Stimulated activated memory B cell treated with anti-CD40 and anti-IgM and Interleukin-4, amounts not matched to agents 10 μg/mL and 1 μg/mL and 100 μg/mL, for 72 hours (primary cell): ENCODE measurements around the gene SNORC.

Source experiments
- ATAC-seq: fragments of 150-1000 bp; cut with Tn5 transposase; 2 replicates; pipeline ENCODE4 v1.10.0; 2021
- H3K27ac Mint-ChIP-seq: one replicate; pipeline ENCODE4 v1.8.0; 2022; ENCODE audit warnings: mild to moderate bottlenecking, mixed read lengths
- H3K27me3 Mint-ChIP-seq: one replicate; pipeline ENCODE4 v1.8.0; 2022; ENCODE audit warnings: mixed read lengths
- H3K36me3 Mint-ChIP-seq: one replicate; pipeline ENCODE4 v1.8.0; 2022; ENCODE audit warnings: mixed read lengths
- H3K4me1 Mint-ChIP-seq: one replicate; pipeline ENCODE4 v1.8.0; 2022; ENCODE audit warnings: mixed read lengths
- H3K4me3 Mint-ChIP-seq: one replicate; pipeline ENCODE4 v1.8.0; 2022; ENCODE audit warnings: mild to moderate bottlenecking, moderate library complexity, mixed read lengths
- H3K9me3 Mint-ChIP-seq: one replicate; pipeline ENCODE4 v1.8.0; 2022; ENCODE audit warnings: mixed read lengths

Gene SNORC

DNA sequence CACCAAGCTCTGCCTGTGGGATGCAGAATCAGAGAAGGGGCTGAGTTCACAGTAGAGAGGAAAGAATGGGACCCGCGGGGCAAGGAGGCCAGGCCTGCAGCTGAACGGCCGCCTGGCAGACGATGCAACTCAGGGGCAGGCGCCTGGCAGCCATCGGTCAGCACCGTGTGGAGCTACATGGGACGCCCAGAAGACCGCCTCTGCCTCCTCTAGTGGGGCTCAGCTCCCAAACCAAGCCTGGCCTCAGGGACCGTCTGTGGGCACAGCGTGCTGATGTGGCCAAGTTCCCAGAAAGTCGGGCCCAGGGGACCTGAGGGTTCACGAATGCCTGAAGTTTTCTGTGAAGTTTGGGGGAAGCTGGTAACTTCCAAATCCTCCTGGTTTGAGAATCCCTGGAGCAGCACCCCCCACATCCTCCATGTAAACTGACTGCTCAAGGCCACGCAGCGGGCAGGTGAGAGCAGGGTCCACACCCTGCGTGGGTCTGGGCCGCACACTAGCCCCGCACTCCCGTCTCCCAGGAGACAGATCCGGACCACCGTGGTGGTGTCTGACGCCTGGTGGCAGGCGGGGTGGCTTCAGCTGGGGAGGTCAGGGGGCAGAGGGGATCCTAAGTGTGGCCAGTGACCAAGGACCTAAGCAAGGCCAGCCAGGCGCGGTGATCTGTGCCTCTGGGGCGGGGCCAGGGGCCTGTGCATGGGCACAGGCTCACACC is 14.6 kb downstream of the SNORC start:
- Mint-ChIP-seq H3K4me1 (no peaks in the 10 kb centered on the region), H3K9me3 (no peaks in the 10 kb centered on the region), H3K36me3 (no peaks in the 10 kb centered on the region), H3K27me3 (peaks cover 9% of the 10 kb centered on the region), H3K4me3 (no peak overlapping the region), H3K27ac (no peak overlapping the region)
- no peak for ATAC-seq

- no peaks in the 10 kb centered on the region for H3K9me3 Mint-ChIP-seq
- ATAC-seq: no peak
Measured at GRCh38 chr2:232885264-232885961, 15.3 kb downstream of the SNORC start.

GRCh38 chr2:232886176-232886575 is 16.1 kb downstream of the SNORC start:
- ATAC-seq: no peak
- Mint-ChIP-seq H3K36me3 (no peaks in the 10 kb centered on the region), H3K9me3 (no peaks in the 10 kb centered on the region), H3K4me1 (peaks cover 7% of the 10 kb centered on the region), H3K4me3 (no peak overlapping the region), H3K27me3 (peaks cover 24% of the 10 kb centered on the region), H3K27ac (no peak overlapping the region)

More at GRCh38 chr2:232885264-232885961, 15.3 kb downstream of the SNORC start:
- H3K4me1 Mint-ChIP-seq: no peaks in the 10 kb centered on the region
- no peak overlapping the region for H3K4me3 Mint-ChIP-seq
- peaks cover 16% of the 10 kb centered on the region for H3K27me3 Mint-ChIP-seq
- no peaks in the 10 kb centered on the region for H3K36me3 Mint-ChIP-seq
- H3K27ac Mint-ChIP-seq: no peak overlapping the region

GRCh38 chr2:232886632-232887031 is 16.6 kb downstream of the SNORC start:
- H3K9me3 Mint-ChIP-seq: no peaks in the 10 kb centered on the region
- no peak overlapping the region for H3K4me3 Mint-ChIP-seq
- H3K27ac Mint-ChIP-seq: no peak overlapping the region
- peaks cover 26% of the 10 kb centered on the region for H3K27me3 Mint-ChIP-seq
- no peak for ATAC-seq
- H3K36me3 Mint-ChIP-seq: no peaks in the 10 kb centered on the region
- peaks cover 8% of the 10 kb centered on the region for H3K4me1 Mint-ChIP-seq

DNA sequence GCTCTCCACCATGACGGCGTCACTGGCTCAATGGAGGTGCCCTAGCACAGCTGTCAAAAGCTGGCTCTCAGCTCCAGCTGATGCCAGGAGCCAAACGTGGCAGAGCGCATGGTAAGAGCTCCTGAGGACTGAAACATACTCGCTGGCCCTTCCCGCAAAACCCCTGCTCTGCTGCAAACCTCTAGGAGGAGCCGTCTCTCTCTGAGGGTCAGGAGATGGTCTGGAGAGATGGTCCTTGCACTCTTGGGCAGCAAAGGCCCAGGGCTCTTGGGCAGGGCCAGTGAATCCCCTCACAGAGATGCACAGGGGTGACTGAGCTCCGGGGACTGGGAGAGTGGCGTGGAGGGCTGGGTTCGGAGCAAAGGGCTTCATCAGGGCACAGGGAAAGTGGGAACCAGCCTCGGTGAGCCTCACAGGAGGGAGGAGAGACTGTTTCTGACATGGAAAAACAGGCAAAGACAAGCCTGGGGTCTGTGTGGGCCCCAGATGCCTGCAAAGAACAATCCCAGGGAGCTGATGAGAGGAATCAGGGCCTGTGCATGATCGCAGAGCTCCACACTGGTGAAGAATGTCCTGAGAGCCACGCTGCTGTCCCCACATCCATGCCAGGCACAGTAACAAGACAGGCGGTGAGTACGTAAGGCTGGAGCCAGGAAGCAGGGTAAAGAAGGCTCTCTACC is 17.2 kb downstream of the SNORC start:
- ATAC-seq: no peak

DNA sequence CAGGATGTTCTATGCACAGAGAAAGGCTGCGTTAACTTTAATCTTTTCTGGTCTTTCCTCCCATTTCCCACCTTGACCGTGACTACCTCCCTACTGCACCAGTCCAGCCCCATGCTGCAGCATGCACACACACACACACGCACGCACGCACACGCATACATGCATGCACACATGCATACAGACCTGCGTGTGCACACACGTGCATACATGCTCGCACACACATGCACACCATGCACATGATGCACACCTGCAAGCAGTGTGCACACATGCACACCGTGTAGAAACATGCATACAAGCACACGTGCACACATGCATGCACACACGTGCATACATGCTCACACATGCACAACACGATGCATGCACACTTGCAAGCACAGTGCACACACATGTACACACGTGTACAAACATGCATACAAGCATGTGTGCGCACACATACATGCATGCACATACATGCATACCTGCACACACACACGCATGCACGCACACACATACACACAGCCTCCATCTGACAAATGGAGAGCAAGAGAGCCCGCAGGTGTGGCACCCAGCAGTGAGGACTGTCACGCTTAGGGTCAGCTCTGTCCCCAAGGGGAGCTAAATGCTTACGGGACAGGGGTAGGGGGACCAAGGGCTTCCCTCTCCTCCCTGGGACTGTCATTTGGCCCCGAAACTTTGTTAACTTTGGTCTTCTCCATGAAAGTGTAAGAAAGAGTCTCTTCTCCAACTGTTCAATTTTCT is 18.2 kb downstream of the SNORC start:
- H3K36me3 Mint-ChIP-seq: no peaks in the 10 kb centered on the region
- H3K9me3 Mint-ChIP-seq: no peaks in the 10 kb centered on the region
- peaks cover 39% of the 10 kb centered on the region for H3K27me3 Mint-ChIP-seq
- H3K4me1 Mint-ChIP-seq: peaks cover 8% of the 10 kb centered on the region
- no peak for ATAC-seq
- no peak overlapping the region for H3K27ac Mint-ChIP-seq
- H3K4me3 Mint-ChIP-seq: no peak overlapping the region

More for the DNA sequence above, 17.2 kb downstream of the SNORC start:
- H3K27ac Mint-ChIP-seq: no peak overlapping the region
- H3K36me3 Mint-ChIP-seq: no peaks in the 10 kb centered on the region
- peaks cover 30% of the 10 kb centered on the region for H3K27me3 Mint-ChIP-seq
- no peaks in the 10 kb centered on the region for H3K9me3 Mint-ChIP-seq
- H3K4me1 Mint-ChIP-seq: peaks cover 8% of the 10 kb centered on the region
- H3K4me3 Mint-ChIP-seq: no peak overlapping the region

DNA sequence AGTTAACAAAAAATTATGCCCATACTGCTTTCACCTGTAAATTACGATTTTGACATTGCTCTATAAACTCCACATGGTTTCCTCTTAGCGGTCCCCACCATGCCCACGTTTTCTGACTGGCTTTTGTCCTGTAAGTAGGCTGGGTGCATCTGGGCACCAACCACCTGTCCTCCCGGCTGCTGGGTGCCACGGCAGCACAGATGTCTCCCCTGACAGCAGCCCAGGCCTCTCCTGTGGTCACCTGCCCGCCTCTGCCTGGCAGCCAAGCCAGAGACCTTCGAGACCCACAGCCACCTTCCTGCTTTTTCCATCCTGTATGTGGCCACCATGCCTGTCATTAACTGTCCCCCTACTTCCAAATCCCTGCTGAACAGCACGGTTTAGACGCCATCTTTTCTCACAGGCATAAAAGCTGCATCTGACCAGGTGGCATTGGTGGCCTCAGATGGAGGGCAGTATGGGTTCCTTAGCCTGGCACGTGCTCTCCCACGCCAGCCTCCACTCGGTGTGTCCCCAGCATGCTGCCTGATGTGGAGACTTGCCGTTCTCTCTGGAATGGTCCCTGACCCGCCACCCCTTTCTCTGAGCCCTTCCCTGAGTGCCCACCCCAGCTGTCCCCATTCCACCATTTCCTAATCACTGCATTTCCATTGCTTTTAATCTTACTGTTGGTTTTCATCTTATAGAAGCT is 18.9 kb downstream of the SNORC start:
- H3K4me3 Mint-ChIP-seq: no peak overlapping the region
- H3K36me3 Mint-ChIP-seq: no peaks in the 10 kb centered on the region
- no peak for ATAC-seq
- H3K9me3 Mint-ChIP-seq: no peaks in the 10 kb centered on the region
- H3K27me3 Mint-ChIP-seq: peaks cover 39% of the 10 kb centered on the region
- no peak overlapping the region for H3K27ac Mint-ChIP-seq
- peaks cover 8% of the 10 kb centered on the region for H3K4me1 Mint-ChIP-seq

DNA sequence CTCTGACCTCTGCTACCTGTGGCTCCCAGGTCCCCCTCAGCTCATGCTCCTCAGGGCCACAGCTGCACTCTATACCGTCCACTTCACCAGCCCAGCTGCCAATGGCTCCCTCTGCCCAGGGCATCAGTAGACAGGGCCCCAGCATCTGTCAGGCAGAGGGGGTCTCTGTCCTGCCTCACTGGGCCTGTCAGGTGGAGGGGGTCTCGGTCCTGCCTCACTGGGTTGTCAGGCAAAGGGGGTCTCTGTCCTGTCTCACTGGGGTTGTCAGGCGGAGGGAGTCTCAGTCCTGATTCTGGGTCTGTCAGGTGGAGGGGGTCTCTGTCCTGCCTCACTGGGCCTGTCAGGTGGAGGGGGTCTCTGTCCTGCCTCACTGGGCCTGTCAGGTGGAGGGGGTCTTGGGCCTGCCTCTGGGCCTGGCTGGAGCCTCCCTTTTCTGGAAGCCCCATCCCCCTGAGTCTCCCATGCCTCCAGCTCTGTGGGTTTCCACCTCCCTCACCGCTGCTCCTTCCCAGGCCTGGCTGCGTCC is 19.9 kb downstream of the SNORC start:
- Mint-ChIP-seq H3K27me3 (peaks cover 39% of the 10 kb centered on the region), H3K27ac (no peak overlapping the region), H3K4me3 (no peak overlapping the region), H3K9me3 (no peaks in the 10 kb centered on the region), H3K4me1 (peaks cover 8% of the 10 kb centered on the region), H3K36me3 (no peaks in the 10 kb centered on the region)
- no peak for ATAC-seq

- no peaks in the 10 kb centered on the region for H3K36me3 Mint-ChIP-seq
- H3K27ac Mint-ChIP-seq: no peak overlapping the region
- no peak for ATAC-seq
- no peaks in the 10 kb centered on the region for H3K9me3 Mint-ChIP-seq
- no peak overlapping the region for H3K4me3 Mint-ChIP-seq
- peaks cover 39% of the 10 kb centered on the region for H3K27me3 Mint-ChIP-seq
- peaks cover 8% of the 10 kb centered on the region for H3K4me1 Mint-ChIP-seq
Measured at GRCh38 chr2:232890536-232890895, 20.5 kb downstream of the SNORC start.

GRCh38 chr2:232890896-232891601 is 21.0 kb downstream of the SNORC start:
- H3K36me3 Mint-ChIP-seq: no peaks in the 10 kb centered on the region
- H3K4me3 Mint-ChIP-seq: no peak overlapping the region
- ATAC-seq: no peak
- peaks cover 8% of the 10 kb centered on the region for H3K4me1 Mint-ChIP-seq
- peaks cover 39% of the 10 kb centered on the region for H3K27me3 Mint-ChIP-seq
- H3K9me3 Mint-ChIP-seq: no peaks in the 10 kb centered on the region
- H3K27ac Mint-ChIP-seq: no peak overlapping the region

- peaks cover 8% of the 10 kb centered on the region for H3K4me1 Mint-ChIP-seq
- no peak overlapping the region for H3K4me3 Mint-ChIP-seq
- H3K36me3 Mint-ChIP-seq: no peaks in the 10 kb centered on the region
- no peaks in the 10 kb centered on the region for H3K9me3 Mint-ChIP-seq
- H3K27me3 Mint-ChIP-seq: peaks cover 39% of the 10 kb centered on the region
- ATAC-seq: no peak
- no peak overlapping the region for H3K27ac Mint-ChIP-seq
Measured at GRCh38 chr2:232891621-232892071, 21.6 kb downstream of the SNORC start.

DNA sequence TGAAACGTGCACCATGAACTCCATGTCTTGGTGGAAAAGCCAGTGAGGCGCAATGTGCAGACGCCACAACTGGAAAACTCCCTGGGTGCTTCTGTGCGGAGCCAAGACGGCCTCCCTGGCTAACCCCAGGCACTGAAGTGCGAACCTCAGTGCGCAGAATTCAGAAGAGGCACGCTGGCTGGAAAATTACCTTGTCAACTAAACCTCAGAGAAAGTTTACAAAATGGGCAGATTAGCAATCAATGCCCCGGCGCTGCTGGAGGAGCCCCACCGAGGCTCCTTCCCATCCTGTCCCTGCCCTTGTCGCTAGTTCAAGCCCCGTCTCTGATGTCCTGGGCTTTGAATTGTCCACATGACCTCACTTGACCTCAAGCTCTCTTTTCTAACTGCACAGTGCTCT is 22.2 kb downstream of the SNORC start:
- Mint-ChIP-seq H3K27me3 (peaks cover 39% of the 10 kb centered on the region), H3K36me3 (no peaks in the 10 kb centered on the region), H3K9me3 (no peaks in the 10 kb centered on the region), H3K4me1 (peaks cover 8% of the 10 kb centered on the region), H3K27ac (no peak overlapping the region), H3K4me3 (no peak overlapping the region)
- no peak for ATAC-seq

DNA sequence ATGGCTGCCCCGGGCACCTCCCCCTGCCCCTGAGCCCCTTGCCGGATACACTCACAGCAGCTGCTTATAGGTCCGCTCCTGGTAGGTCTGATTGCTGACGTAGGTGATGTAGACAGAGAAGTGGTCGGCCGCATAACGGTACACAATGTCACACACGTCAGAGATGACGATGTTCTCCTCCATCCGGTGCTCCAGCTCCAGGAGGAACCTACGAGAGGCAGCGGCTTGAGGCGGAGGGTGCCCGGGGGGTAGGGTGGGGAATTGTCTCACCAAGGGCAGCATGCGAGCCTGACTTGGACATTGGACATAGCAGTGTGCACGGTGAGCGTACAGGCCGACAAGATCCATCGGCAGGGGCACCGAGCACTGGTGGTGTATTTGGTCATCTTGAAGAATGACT is 22.8 kb downstream of the SNORC start:
- no peak for ATAC-seq
- Mint-ChIP-seq H3K9me3 (no peaks in the 10 kb centered on the region), H3K4me3 (no peak overlapping the region), H3K4me1 (peaks cover 8% of the 10 kb centered on the region), H3K27ac (no peak overlapping the region), H3K27me3 (peaks cover 39% of the 10 kb centered on the region), H3K36me3 (no peaks in the 10 kb centered on the region)

GRCh38 chr2:232893834-232894233 is 23.8 kb downstream of the SNORC start:
- peaks cover 39% of the 10 kb centered on the region for H3K27me3 Mint-ChIP-seq
- ATAC-seq: no peak

More at GRCh38 chr2:232893834-232894233, 23.8 kb downstream of the SNORC start:
- H3K4me1 Mint-ChIP-seq: peaks cover 8% of the 10 kb centered on the region
- H3K4me3 Mint-ChIP-seq: no peak overlapping the region
- no peaks in the 10 kb centered on the region for H3K9me3 Mint-ChIP-seq
- no peaks in the 10 kb centered on the region for H3K36me3 Mint-ChIP-seq
- H3K27ac Mint-ChIP-seq: no peak overlapping the region
